Panc1 (cell line): Measurements from ENCODE around the gene LETM1. TPM values are rescaled to one million over a fixed set of nuclear protein-coding genes. Genes with fewer than 3 reads are reported as not detected.

ENCODE experiments used
- ATAC-seq: fragments of 200-7000 bp; cut with Tn5 transposase; 2 replicates; pipeline ENCODE4 v1.9.1; 2020; ENCODE audit warnings: mild to moderate bottlenecking, moderate library complexity
- BruUV-seq: library from RNA; stranded (reverse); fragments of 400-500 nt; replicated peaks from 2 replicates; lab custom pipeline; 2021; lab: Mats Ljungman, UMichigan
- CTCF ChIA-PET: fragments of 300-600 bp; sonication (Branson Sonifier 250); formaldehyde crosslinking; loops from one replicate; lab custom pipeline; 2022; ENCODE audit warnings: antibody characterized with exemption; lab: Charles Lee
- POLR2A ChIA-PET: fragments of 300-600 bp; sonication (Branson Sonifier 250); formaldehyde crosslinking; loops from one replicate; lab custom pipeline; 2022; ENCODE audit warnings: antibody characterized with exemption; lab: Charles Lee
- DNase-seq: peaks from one replicate; pipeline ENCODE4 v3.0.0-alpha.2; 2010; ENCODE audit warnings: low read depth, low spot score
- H3K27ac ChIP-seq: 2 replicates; pipeline ENCODE4 v1.5.1; 2011; ENCODE audit warnings: mild to moderate bottlenecking, low read length, inconsistent platforms
- H3K27me3 ChIP-seq: fragments of 200-500 bp; sonication (Bioruptor generic); 2 replicates; pipeline ENCODE4 v1.6.0; 2014; ENCODE audit warnings: low read length, inconsistent platforms; ENCODE audit not compliant: control insufficient read depth, insufficient read depth
- H3K36me3 ChIP-seq: fragments of 200-500 bp; sonication (Bioruptor generic); 2 replicates; pipeline ENCODE4 v1.5.1; 2014; ENCODE audit warnings: inconsistent platforms, mild to moderate bottlenecking, low read length, moderate library complexity; ENCODE audit not compliant: control insufficient read depth, insufficient read depth
- H3K4me1 ChIP-seq: 2 replicates; pipeline ENCODE4 v1.5.1; 2011; ENCODE audit warnings: inconsistent platforms, mild to moderate bottlenecking, low read length, moderate library complexity; ENCODE audit not compliant: control insufficient read depth, insufficient read depth
- H3K4me3 ChIP-seq, 2 experiments: 2 replicates each; pipeline ENCODE4 v1.5.1; 2011 to 2012; ENCODE audit warnings: low read depth in 2 of 2, low read length in 2 of 2, mild to moderate bottlenecking in 2 of 2, inconsistent platforms in 1 of 2, moderate library complexity in 1 of 2
- H3K9me3 ChIP-seq: fragments of 200-500 bp; sonication (Bioruptor generic); 2 replicates; pipeline ENCODE4 v1.5.1; 2014; ENCODE audit warnings: low read depth, mild to moderate bottlenecking, inconsistent platforms, low read length, moderate library complexity; ENCODE audit not compliant: control insufficient read depth, insufficient read depth
- CTCF ChIP-seq: fragments of 450-650 bp; IDR thresholded peaks from 2 replicates; pipeline ENCODE4 v1.5.1; 2017; ENCODE audit warnings: mild to moderate bottlenecking
- POLR2AphosphoS5 ChIP-seq: IDR thresholded peaks from 2 replicates; pipeline ENCODE4 v1.6.1; 2012; ENCODE audit warnings: mild to moderate bottlenecking, low read depth, low read length, moderate library complexity
- REST ChIP-seq, 2 experiments: IDR thresholded peaks; 2 replicates each; pipeline ENCODE4 v1.6.1; 2011 to 2012; ENCODE audit warnings: low read depth in 2 of 2, control low read depth in 1 of 2, low read length in 1 of 2, mild to moderate bottlenecking in 1 of 2, moderate library complexity in 1 of 2; ENCODE audit not compliant: insufficient read depth in 1 of 2
- SIN3A ChIP-seq: IDR thresholded peaks from 2 replicates; pipeline ENCODE4 v1.6.1; 2012; ENCODE audit warnings: low read depth, mild to moderate bottlenecking, low read length, moderate library complexity, borderline replicate concordance; ENCODE audit not compliant: insufficient read depth
- TCF7L2 ChIP-seq: IDR thresholded peaks from 2 replicates; pipeline ENCODE4 v1.6.1; 2011; ENCODE audit warnings: mild to moderate bottlenecking, low read depth, low read length, inconsistent platforms
- in situ Hi-C: cut with HindIII; loops from 2 replicates; pipeline ENCODE4 v1.10.0; 2016; ENCODE audit warnings: low sequenced_read_pairs, low pct_unique_long_range_greater_than_20kb
- intact Hi-C: fragments of 100-400 bp; cut with micrococcal nuclease; formaldehyde crosslinking; loops from one replicate; pipeline ENCODE4 v1.10.0; 2022; ENCODE audit not compliant: unreplicated experiment
- total RNA-seq: library from RNA; stranded (reverse); gene quantifications from one replicate; pipeline ENCODE4 v1.2.1, GENCODE V29; 2021; ENCODE audit not compliant: unreplicated experiment

Gene LETM1
- total RNA-seq, 1 experiment from 2014 or later, result 67.6 TPM

- no peak for ATAC-seq
- CTCF ChIA-PET, result no interaction called here
- POLR2A ChIA-PET, result interaction anchor here (0.6 kb wide), 2 partner anchors 14 to 116 kb away, joined by 4 to 10 read pairs; no protein-coding TSS in a partner anchor
- peaks cover 9% of the 10 kb centered on the region for H3K4me1 ChIP-seq
- no TSS peak for BruUV-seq
- in situ Hi-C loops, result no loop called here
- no peaks in the 10 kb centered on the region for H3K36me3 ChIP-seq
- H3K27me3 ChIP-seq, result no peaks in the 10 kb centered on the region
- TF ChIP-seq POLR2AphosphoS5 (no peak), REST (IDR thresholded peaks at IDR 0.05; ENCODE audit: insufficient read depth in 1 of 2, low read depth in 2 of 2, low read length in 1 of 2) (no peak), SIN3A (no peak), TCF7L2 (no peak), CTCF (no peak)
- no peak overlapping the region for H3K4me3 ChIP-seq
- no peaks in the 10 kb centered on the region for H3K9me3 ChIP-seq
- intact Hi-C loops, result no loop called here
- H3K27ac ChIP-seq, result no peak overlapping the region
- no peak for DNase-seq
Observed at GRCh38 chr4:1883583-1883982, 27.6 kb upstream of the LETM1 start.

GRCh38 chr4:1882850-1883271 is 26.9 kb upstream of the LETM1 start:
- TF ChIP-seq POLR2AphosphoS5, result no peak
- no peak for TF ChIP-seq CTCF
- TF ChIP-seq TCF7L2, result no peak
- no peak for TF ChIP-seq REST (IDR thresholded peaks at IDR 0.05; ENCODE audit: insufficient read depth in 1 of 2, low read depth in 2 of 2, low read length in 1 of 2)
- TF ChIP-seq SIN3A, result no peak
- Histone ChIP-seq H3K4me3 (no peak overlapping the region), H3K27me3 (no peaks in the 10 kb centered on the region), H3K36me3 (no peaks in the 10 kb centered on the region), H3K27ac (no peak overlapping the region), H3K9me3 (no peaks in the 10 kb centered on the region), H3K4me1 (peaks cover 9% of the 10 kb centered on the region)
- CTCF ChIA-PET, result no interaction called here
- no peak for DNase-seq
- no peak for ATAC-seq
- in situ Hi-C loops, result no loop called here
- POLR2A ChIA-PET, result no interaction called here
- no TSS peak for BruUV-seq
- intact Hi-C loops, result no loop called here
